HEK293 (cell line): Measurements from ENCODE around the gene MMS19.

Source experiments
- CTCF ChIA-PET: fragments of 350-600 bp; formaldehyde crosslinking; extraction: SDS; loops from one replicate; lab custom pipeline; 2021; ENCODE audit warnings: antibody characterized with exemption; lab: Yijun Ruan, JAX
- POLR2A ChIA-PET: fragments of 300-600 bp; formaldehyde crosslinking; extraction: SDS; loops from one replicate; lab custom pipeline; 2020; ENCODE audit warnings: antibody characterized with exemption, inconsistent platforms; lab: Yijun Ruan, JAX
- H3K27ac ChIP-seq: fragments of 200-500 bp; sonication (Bioruptor generic); 2 replicates; pipeline ENCODE4 v1.5.1; 2014; ENCODE audit warnings: low read depth, low read length, control low read depth, inconsistent platforms; ENCODE audit errors: extremely low read depth
- H3K36me3 ChIP-seq, 2 experiments: fragments of 200-500 bp in 1 of 2; sonication (Bioruptor generic) in 1 of 2; 1 replicate in 1 of 2; 2 replicates in 1 of 2; pipeline ENCODE4 v1.5.1; 2014 to 2017; ENCODE audit warnings: inconsistent platforms in 2 of 2, low read length in 2 of 2; ENCODE audit not compliant: control insufficient read depth in 2 of 2, insufficient read depth in 1 of 2
- H3K4me1 ChIP-seq: fragments of 200-500 bp; sonication (Bioruptor generic); 2 replicates; pipeline ENCODE4 v1.5.1; 2014; ENCODE audit warnings: mild to moderate bottlenecking, low read length, inconsistent platforms; ENCODE audit not compliant: control insufficient read depth, insufficient read depth
- H3K4me3 ChIP-seq: 2 replicates; pipeline ENCODE4 v1.5.1; 2011; ENCODE audit warnings: low read depth, mild to moderate bottlenecking, control low read depth, low read length, moderate library complexity
- H3K9me3 ChIP-seq: fragments of 200-500 bp; sonication (Bioruptor generic); 2 replicates; pipeline ENCODE4 v1.5.1; 2014; ENCODE audit warnings: low read depth, low read length, inconsistent platforms; ENCODE audit not compliant: control insufficient read depth, insufficient read depth
- HOXD13 ChIP-seq: sonication (generic); formaldehyde crosslinking; IDR thresholded peaks from 2 replicates; pipeline ENCODE4 v1.8.0; 2022; ENCODE audit warnings: missing genetic modification reagents, borderline replicate concordance
- IKZF3 ChIP-seq: fragments of 450-650 bp; IDR thresholded peaks from 2 replicates; pipeline ENCODE4 v1.5.0; 2018; ENCODE audit warnings: missing biosample characterization, mild to moderate bottlenecking, missing genetic modification characterization, moderate library complexity
- PRDM10 ChIP-seq: fragments of 450-650 bp; formaldehyde crosslinking; IDR thresholded peaks from 2 replicates; pipeline ENCODE4 v1.5.1; 2016; ENCODE audit warnings: missing biosample characterization, missing genetic modification characterization
- ZBTB26 ChIP-seq: fragments of 450-650 bp; formaldehyde crosslinking; optimal IDR thresholded peaks from 2 replicates; pipeline ENCODE3; 2016; ENCODE audit warnings: missing biosample characterization, mild to moderate bottlenecking, missing genetic modification characterization
- ZBTB8A ChIP-seq: fragments of 450-650 bp; formaldehyde crosslinking; IDR thresholded peaks from 2 replicates; pipeline ENCODE4 v1.5.1; 2016; ENCODE audit warnings: missing biosample characterization, missing genetic modification characterization
- ZNF121 ChIP-seq: fragments of 450-650 bp; formaldehyde crosslinking; IDR thresholded peaks from 2 replicates; pipeline ENCODE4 v1.5.1; 2016; ENCODE audit warnings: missing biosample characterization, missing genetic modification characterization
- ZNF449 ChIP-seq: fragments of 450-650 bp; formaldehyde crosslinking; IDR thresholded peaks from 2 replicates; pipeline ENCODE4 v1.5.1; 2017; ENCODE audit warnings: missing biosample characterization, mild to moderate bottlenecking, missing genetic modification characterization, moderate library complexity
- ZNF561 ChIP-seq: fragments of 450-650 bp; IDR thresholded peaks from 2 replicates; pipeline ENCODE4 v1.5.1; 2018; ENCODE audit warnings: missing biosample characterization, missing genetic modification characterization, borderline replicate concordance
- ZNF596 ChIP-seq: fragments of 450-650 bp; IDR thresholded peaks from 2 replicates; pipeline ENCODE4 v1.5.0; 2018; ENCODE audit warnings: missing biosample characterization, mild to moderate bottlenecking, missing genetic modification characterization, moderate library complexity
- ZNF624 ChIP-seq: fragments of 450-650 bp; formaldehyde crosslinking; IDR thresholded peaks from 2 replicates; pipeline ENCODE4 v1.5.1; 2017; ENCODE audit warnings: missing biosample characterization, missing genetic modification characterization

Gene MMS19

GRCh38 chr10:97503406-97503805 is 5.2 kb upstream of the MMS19 start:
- TF ChIP-seq ZBTB8A (tag by site-specific recombination) (0 out of 2 replicates have a peak, but pooled peaks have one; percentile 25), ZBTB26 (no peak), ZNF449 (tag by site-specific recombination) (peak; percentile 98)
- ChIA-PET POLR2A (no interaction called here), CTCF (interaction anchor here (1.0 kb wide), 1 partner anchor 29 kb away, joined by 3 read pairs; no protein-coding TSS in a partner anchor)
- H3K36me3 ChIP-seq, result no peaks in the 10 kb centered on the region
- no peaks in the 10 kb centered on the region for H3K4me1 ChIP-seq
- H3K4me3 ChIP-seq, result no peak overlapping the region
- H3K27ac ChIP-seq, result no peak overlapping the region
- no peaks in the 10 kb centered on the region for H3K9me3 ChIP-seq

- no peak overlapping the region for H3K27ac ChIP-seq
- H3K4me1 ChIP-seq, result no peaks in the 10 kb centered on the region
- H3K9me3 ChIP-seq, result no peaks in the 10 kb centered on the region
- POLR2A ChIA-PET, result no interaction called here
- no peaks in the 10 kb centered on the region for H3K36me3 ChIP-seq
- no peak overlapping the region for H3K4me3 ChIP-seq
- TF ChIP-seq ZNF121 (tag by site-specific recombination), result peak; percentile 76
- TF ChIP-seq ZNF624, result no peak
- TF ChIP-seq, all 188 proteins: peak for 1
- CTCF ChIA-PET, result interaction anchor here (0.6 to 1.0 kb wide), 2 partner anchors 28 to 224 kb away, joined by 3 read pairs; no protein-coding TSS in a partner anchor
Measured at GRCh38 chr10:97502916-97503315, 4.7 kb upstream of the MMS19 start.

GRCh38 chr10:97500297-97500575 is 2.0 kb upstream of the MMS19 start:
- Histone ChIP-seq H3K9me3 (no peaks in the 10 kb centered on the region), H3K4me1 (peaks cover 10% of the 10 kb centered on the region), H3K27ac (no peak overlapping the region), H3K4me3 (no peak overlapping the region), H3K36me3 (0 out of 3 replicates have a peak, but pooled peaks cover 0 to 3% of the 10 kb centered on the region in 2 experiments)
- POLR2A ChIA-PET, result no interaction called here
- CTCF ChIA-PET, result interaction anchor here (1.2 to 3.1 kb wide), 4 partner anchors 22 to 71 kb away, joined by 3 to 22 read pairs (median 6); no protein-coding TSS in a partner anchor
- TF ChIP-seq HOXD13 (CRISPR knock-in tag), result no peak

- Histone ChIP-seq H3K4me1 (peaks cover 14% of the 10 kb centered on the region), H3K27ac (peak overlapping the region; percentile 89; the same call in 1 of the 2 replicates), H3K36me3 (0 out of 3 replicates have a peak, but pooled peaks cover 0 to 3% of the 10 kb centered on the region in 2 experiments), H3K4me3 (peak overlapping the region; percentile 73), H3K9me3 (no peaks in the 10 kb centered on the region)
- TF ChIP-seq IKZF3, result 0 out of 2 replicates have a peak, but pooled peaks have one; percentile 8
- TF ChIP-seq ZNF596 (tag by site-specific recombination), result 0 out of 2 replicates have a peak, but pooled peaks have one; percentile 18
- no peak for TF ChIP-seq ZNF561 (tag by site-specific recombination)
- TF ChIP-seq PRDM10 (tag by site-specific recombination), result peak; percentile 58
- CTCF ChIA-PET, result interaction anchor here (0.7 to 3.1 kb wide), 6 partner anchors 23 to 179 kb away, joined by 3 to 22 read pairs (median 4); no protein-coding TSS in a partner anchor
- POLR2A ChIA-PET, result interaction anchor here (1.0 to 1.1 kb wide), 3 partner anchors 8 to 444 kb away, joined by 3 to 5 read pairs (median 4); no protein-coding TSS in a partner anchor
Measured at GRCh38 chr10:97499561-97500296, 1.5 kb upstream of the MMS19 start.
